ENCODE data around the gene TPSD1. TPM values are rescaled to one million over a fixed set of nuclear protein-coding genes. Genes with fewer than 3 reads are reported as not detected.
"Not testable (repeated sequence)": the region's sequence is repeated elsewhere in the genome, so short reads cannot be mapped to it uniquely, and the experiment has no call there.

The TPSD1 gene
- total and polyA plus RNA-seq, 7 donors = 0.09 to 0.90 (median 0.19) TPM; not detected in 3

DNA sequence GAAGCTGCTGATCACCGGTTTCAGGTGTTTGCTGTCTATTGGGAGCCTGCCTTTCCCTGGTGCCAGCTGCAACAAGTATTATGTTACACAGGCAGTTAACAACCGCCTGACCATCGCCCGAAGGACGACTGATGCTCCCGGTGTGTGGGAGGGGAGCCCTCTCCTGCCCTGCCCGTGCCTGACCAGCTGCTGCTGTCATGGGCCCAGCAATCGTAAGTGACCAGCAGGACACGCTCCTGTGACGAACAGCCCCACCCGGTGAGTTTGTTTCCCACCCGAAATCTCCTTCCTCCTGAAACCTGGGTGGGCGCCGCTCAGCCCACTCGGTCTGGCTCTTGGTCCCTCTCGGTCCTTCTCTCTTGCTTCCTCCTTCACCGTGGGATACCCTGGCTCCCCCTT, 35.7 kb downstream of the TPSD1 start:
- Histone ChIP-seq H3K4me1 (peaks cover 2% of the 10 kb centered on the region), H3K27me3 (ENCODE audit: insufficient read depth in 3 of 3, low read length in 2 of 3) (peaks cover 0 to 64% (median 32%) of the 10 kb centered on the region in 3 donors), H3K4me3 (no peak overlapping the region), H3K27ac (no peak overlapping the region), H3K9me3 (no peaks in the 10 kb centered on the region), H3K36me3 (ENCODE audit: insufficient read depth in 1 of 2, low read depth in 1 of 2) (no peaks in the 10 kb centered on the region)
- DNase-seq = no peak
- intact Hi-C loops (cut with DNase I) = no loop called here
- no peak for TF ChIP-seq CTCF (IDR thresholded peaks at IDR 0.05)
- ATAC-seq = peak; percentile 43 to 81 (median 50)
- 23 to 28% (median 25%) methylated on average over 17 of the region's 17 CpGs for WGBS, 3 donors

GRCh38 chr16:1292208-1292607, 36.3 kb downstream of the TPSD1 start:
- ATAC-seq; H3K36me3 ChIP-seq (ENCODE audit: insufficient read depth in 1 of 2, low read depth in 1 of 2); H3K27ac ChIP-seq; intact Hi-C loops (cut with DNase I); DNase-seq; H3K4me1 ChIP-seq; H3K4me3 ChIP-seq; H3K9me3 ChIP-seq: not testable (repeated sequence)
- H3K27me3 ChIP-seq (ENCODE audit: insufficient read depth in 3 of 3, low read length in 2 of 3) = peaks cover 0 to 58% (median 32%) of the 10 kb centered on the region in 3 donors
- 67 to 73% (median 68%) methylated on average over 6 of the region's 6 CpGs for WGBS, 3 donors

GRCh38 chr16:1292808-1293207, 36.9 kb downstream of the TPSD1 start:
- H3K4me3 ChIP-seq; H3K27ac ChIP-seq; DNase-seq; ATAC-seq; H3K36me3 ChIP-seq (ENCODE audit: insufficient read depth in 1 of 2, low read depth in 1 of 2); H3K9me3 ChIP-seq; intact Hi-C loops (cut with DNase I): not testable (repeated sequence)
- Histone ChIP-seq H3K27me3 (ENCODE audit: insufficient read depth in 3 of 3, low read length in 2 of 3) (peaks cover 0 to 52% (median 30%) of the 10 kb centered on the region in 3 donors), H3K4me1 (peaks cover 11% of the 10 kb centered on the region)
- WGBS, 3 donors = 77 to 82% (median 77%) methylated on average over 8 of the region's 8 CpGs

DNA sequence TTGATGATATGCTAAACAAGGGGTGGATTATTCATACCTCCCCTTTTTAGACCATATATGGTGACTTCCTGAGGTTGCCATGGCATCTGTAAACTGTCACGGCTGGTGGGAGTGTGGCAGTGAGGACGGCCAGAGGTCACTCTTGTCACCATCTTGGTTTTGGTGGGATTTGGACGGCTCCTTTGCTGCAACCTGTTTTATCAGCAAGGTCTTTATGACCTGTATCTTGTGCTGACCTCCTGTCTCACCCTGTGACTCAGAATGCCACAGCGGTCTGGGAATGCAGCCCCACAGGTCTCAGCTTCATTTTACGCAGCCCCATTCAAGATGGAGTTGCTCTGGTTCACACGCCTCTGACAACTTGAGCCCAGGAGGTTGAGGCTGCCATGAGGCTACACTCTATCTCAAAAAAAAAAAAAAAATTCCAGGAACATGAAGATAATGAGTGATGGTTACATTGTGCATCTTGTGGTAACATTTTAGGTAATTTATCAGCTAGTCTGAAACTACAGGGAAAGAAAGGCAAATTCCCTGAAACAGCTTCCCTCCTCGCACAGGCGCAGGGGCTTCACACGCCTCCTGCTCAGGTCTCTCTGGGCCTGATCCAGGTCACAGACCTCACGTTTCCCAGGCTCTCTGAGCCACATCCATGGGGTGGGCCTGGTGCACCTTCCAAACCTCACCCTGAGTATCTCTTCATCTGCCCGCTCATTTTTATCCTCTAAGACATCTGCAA, 38.2 kb downstream of the TPSD1 start:
- Histone ChIP-seq H3K4me3 (no peak overlapping the region), H3K9me3 (no peaks in the 10 kb centered on the region), H3K27me3 (ENCODE audit: insufficient read depth in 3 of 3, low read length in 2 of 3) (peaks cover 0 to 43% (median 20%) of the 10 kb centered on the region in 3 donors), H3K27ac (no peak overlapping the region), H3K4me1 (peaks cover 11% of the 10 kb centered on the region), H3K36me3 (ENCODE audit: insufficient read depth in 1 of 2, low read depth in 1 of 2) (no peaks in the 10 kb centered on the region)
- intact Hi-C loops (cut with DNase I) = no loop called here
- WGBS, 3 donors = 61 to 63% (median 62%) methylated on average over 11 of the region's 11 CpGs
- TF ChIP-seq CTCF (IDR thresholded peaks at IDR 0.05) = no peak
- DNase-seq = no peak
- no peak for ATAC-seq

DNA sequence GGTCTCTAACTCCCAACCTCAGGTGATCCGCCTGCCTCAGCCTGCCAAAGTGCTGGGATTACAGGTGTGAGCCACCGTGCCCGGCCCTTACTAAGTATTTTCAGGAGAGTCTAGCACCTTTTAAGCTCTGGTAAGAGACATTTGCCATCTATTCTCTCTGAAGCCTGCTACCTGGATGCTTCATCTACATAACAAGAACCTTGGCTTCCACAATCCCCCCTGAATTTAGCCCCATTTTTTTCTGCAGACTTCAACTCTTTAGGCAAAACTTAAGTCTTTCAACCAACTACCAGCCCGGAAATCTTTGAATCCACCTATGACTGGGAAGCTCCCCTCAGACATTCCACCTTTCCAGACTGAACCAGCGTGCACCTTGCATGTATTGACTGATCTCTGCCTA, 39.6 kb downstream of the TPSD1 start:
- Histone ChIP-seq H3K36me3 (ENCODE audit: insufficient read depth in 1 of 2, low read depth in 1 of 2) (no peaks in the 10 kb centered on the region), H3K27ac (no peak overlapping the region), H3K4me1 (peaks cover 11% of the 10 kb centered on the region), H3K4me3 (no peak overlapping the region), H3K27me3 (ENCODE audit: insufficient read depth in 3 of 3, low read length in 2 of 3) (peaks cover 0 to 44% (median 17%) of the 10 kb centered on the region in 3 donors), H3K9me3 (no peaks in the 10 kb centered on the region)
- no peak for DNase-seq
- no peak for TF ChIP-seq CTCF (IDR thresholded peaks at IDR 0.05)
- intact Hi-C loops (cut with DNase I) = no loop called here
- WGBS, 3 donors = 46 to 55% (median 54%) methylated on average over 5 of the region's 5 CpGs
- ATAC-seq = no peak

DNA sequence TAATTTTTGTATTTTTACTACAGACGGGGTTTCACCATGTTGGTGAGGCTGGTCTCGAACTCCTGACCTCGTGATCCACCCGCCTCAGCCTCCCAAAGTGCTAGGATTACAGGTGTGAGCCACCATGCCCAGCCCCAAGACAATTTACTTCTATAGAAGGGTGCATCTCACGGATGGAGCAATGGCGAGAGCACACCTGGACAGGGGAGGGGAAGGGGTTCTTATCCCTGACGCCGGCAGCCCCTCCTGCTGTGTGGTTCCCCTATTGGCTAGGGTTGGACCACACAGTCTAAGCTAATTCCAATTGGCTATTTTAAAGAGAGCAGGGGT, 40.8 kb downstream of the TPSD1 start:
- DNase-seq; ATAC-seq; H3K9me3 ChIP-seq; intact Hi-C loops (cut with DNase I); H3K36me3 ChIP-seq (ENCODE audit: insufficient read depth in 1 of 2, low read depth in 1 of 2): not testable (repeated sequence)
- Histone ChIP-seq H3K27me3 (ENCODE audit: insufficient read depth in 3 of 3, low read length in 2 of 3) (peaks cover 0 to 46% (median 14%) of the 10 kb centered on the region in 3 donors), H3K27ac (peak overlapping the region; percentile 90), H3K4me3 (peak overlapping the region; percentile 4), H3K4me1 (peaks cover 15% of the 10 kb centered on the region)
- 68 to 81% (median 70%) methylated on average over 8 of the region's 8 CpGs for WGBS, 3 donors

Measured in psoas muscle (tissue), 8 donors.